NCI-H1694 (cell line): ENCODE results near the gene RAB5B.
"Not testable (repeated sequence)": the region's sequence is repeated elsewhere in the genome, so short reads cannot be mapped to it uniquely, and the experiment has no call there.

Source experiments
- DNase-seq: peaks from one replicate; lab custom pipeline; 2025; lab: John Stamatoyannopoulos, UW

Gene RAB5B

GRCh38 chr12:55940065-55940732 lies 33.7 kb upstream of the RAB5B start:
- peak; percentile 55 for DNase-seq

GRCh38 chr12:55942055-55942454 lies 31.8 kb upstream of the RAB5B start:
- DNase-seq = no peak

- DNase-seq = no peak
These were observed 31.2 kb upstream of the RAB5B start for GRCh38 chr12:55942577-55943136.

- no peak for DNase-seq
These were observed 27.3 kb upstream of the RAB5B start for GRCh38 chr12:55946553-55946952.

- no peak for DNase-seq
These were observed 18.5 kb upstream of the RAB5B start for GRCh38 chr12:55955344-55955743.

- no peak for DNase-seq
These were observed 17.9 kb upstream of the RAB5B start for GRCh38 chr12:55955800-55956508.

- DNase-seq = no peak
These were observed 16.6 kb upstream of the RAB5B start for GRCh38 chr12:55957106-55957859.

GRCh38 chr12:55963760-55964159 lies 10.1 kb upstream of the RAB5B start:
- no peak for DNase-seq

- DNase-seq = no peak
These were observed 8.6 kb upstream of the RAB5B start for GRCh38 chr12:55965240-55965639.

- DNase-seq = no peak
These were observed 7.9 kb upstream of the RAB5B start, which contains the start of gene PMEL for GRCh38 chr12:55965941-55966407. Gene PMEL, minus strand, starts transcription at chr12:55966042. Its CDS starts 31 bp downstream, at chr12:55966011.

- peak; percentile 71 for DNase-seq
These were observed 7.2 kb upstream of the RAB5B start, which contains the start of gene CDK2 for GRCh38 chr12:55966408-55967281. Gene CDK2, plus strand, starts transcription at chr12:55966830. Its CDS starts 179 bp downstream, at chr12:55967009.

GRCh38 chr12:55969356-55969755 lies 4.5 kb upstream of the RAB5B start:
- no peak for DNase-seq

- no peak for DNase-seq
These were observed 3.1 kb upstream of the RAB5B start for GRCh38 chr12:55970775-55971174.

- no peak for DNase-seq
These were observed 1.8 kb upstream of the RAB5B start for GRCh38 chr12:55972042-55972441.

GRCh38 chr12:55972456-55972855 lies 1.4 kb upstream of the RAB5B start:
- no peak for DNase-seq

- no peak for DNase-seq
These were observed 823 bp upstream of the RAB5B start for GRCh38 chr12:55972911-55973598.

GRCh38 chr12:55974308-55974730 lies 441 bp downstream of the RAB5B start:
- no peak for DNase-seq

- no peak for DNase-seq
These were observed 4.5 kb downstream of the RAB5B start for GRCh38 chr12:55978393-55978792.

- no peak for DNase-seq
These were observed 5.2 kb downstream of the RAB5B start for GRCh38 chr12:55979069-55979468.

GRCh38 chr12:55981882-55982281 lies 8.0 kb downstream of the RAB5B start:
- not testable (repeated sequence) for DNase-seq
